Skeletal muscle satellite cell (primary cell): ENCODE results near the gene PLXNB2.

Experiments used
- H3K27me3 ChIP-seq: 2 replicates; pipeline ENCODE4 v1.7.0; 2013; ENCODE audit warnings: low read length; ENCODE audit not compliant: control insufficient read depth, insufficient read depth
- H3K36me3 ChIP-seq: 2 replicates; pipeline ENCODE4 v1.7.0; 2013; ENCODE audit warnings: mild to moderate bottlenecking, control low read depth, low read length; ENCODE audit not compliant: insufficient read depth
- H3K4me1 ChIP-seq: 2 replicates; pipeline ENCODE4 v1.7.0; 2013; ENCODE audit warnings: low read length; ENCODE audit not compliant: control insufficient read depth, insufficient read depth
- H3K4me2 ChIP-seq: 2 replicates; pipeline ENCODE4 v1.7.0; 2013; ENCODE audit warnings: mild to moderate bottlenecking, low read length
- H3K4me3 ChIP-seq: 2 replicates; pipeline ENCODE4 v1.7.0; 2013; ENCODE audit warnings: low read length
- H3K9ac ChIP-seq: 2 replicates; pipeline ENCODE4 v1.7.0; 2013; ENCODE audit warnings: mild to moderate bottlenecking, low read depth, low read length, moderate library complexity
- H3K9me3 ChIP-seq: replicated peaks from 2 replicates; pipeline ENCODE4 v1.7.0; 2013; ENCODE audit warnings: mild to moderate bottlenecking, control low read depth, low read length

Gene PLXNB2

GRCh38 chr22:50272044-50272802 is 35.2 kb downstream of the PLXNB2 start:
- H3K4me3 ChIP-seq = no peak overlapping the region

DNA sequence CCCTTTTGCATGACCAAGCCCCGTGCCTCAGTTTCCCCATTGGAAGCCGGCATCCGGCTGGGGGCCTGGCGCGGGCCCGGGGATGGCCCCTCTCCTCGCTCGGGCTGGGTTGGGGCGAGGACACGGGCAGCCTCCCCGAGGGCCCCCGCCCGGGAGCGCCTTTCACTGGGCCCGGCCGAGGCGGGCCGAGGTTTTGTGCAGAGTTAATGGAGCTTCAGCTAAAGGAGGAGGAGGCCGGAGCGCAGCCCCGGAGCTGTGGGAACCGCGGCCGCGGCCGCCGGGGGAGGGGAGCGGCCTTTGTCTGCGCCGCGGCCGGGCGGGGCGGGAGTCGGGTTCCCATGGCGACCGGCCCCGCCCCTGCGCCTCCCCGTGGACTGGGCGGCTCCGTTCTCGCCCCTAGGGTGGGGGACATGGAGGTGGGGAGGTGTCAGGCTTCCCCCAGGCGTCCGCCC is 35.9 kb downstream of the PLXNB2 start:
- Histone ChIP-seq H3K9me3 (no peaks in the 10 kb centered on the region), H3K4me3 (peak overlapping the region; percentile 69), H3K4me2 (peak overlapping the region; percentile 96), H3K36me3 (peaks cover 27% of the 10 kb centered on the region), H3K9ac (no peak overlapping the region), H3K27me3 (no peaks in the 10 kb centered on the region), H3K4me1 (peaks cover 25% of the 10 kb centered on the region)

More at GRCh38 chr22:50272044-50272802, 35.2 kb downstream of the PLXNB2 start:
- Histone ChIP-seq H3K9ac (no peak overlapping the region), H3K9me3 (no peaks in the 10 kb centered on the region), H3K4me1 (peaks cover 24% of the 10 kb centered on the region), H3K27me3 (no peaks in the 10 kb centered on the region), H3K4me2 (no peak overlapping the region), H3K36me3 (peaks cover 33% of the 10 kb centered on the region)

DNA sequence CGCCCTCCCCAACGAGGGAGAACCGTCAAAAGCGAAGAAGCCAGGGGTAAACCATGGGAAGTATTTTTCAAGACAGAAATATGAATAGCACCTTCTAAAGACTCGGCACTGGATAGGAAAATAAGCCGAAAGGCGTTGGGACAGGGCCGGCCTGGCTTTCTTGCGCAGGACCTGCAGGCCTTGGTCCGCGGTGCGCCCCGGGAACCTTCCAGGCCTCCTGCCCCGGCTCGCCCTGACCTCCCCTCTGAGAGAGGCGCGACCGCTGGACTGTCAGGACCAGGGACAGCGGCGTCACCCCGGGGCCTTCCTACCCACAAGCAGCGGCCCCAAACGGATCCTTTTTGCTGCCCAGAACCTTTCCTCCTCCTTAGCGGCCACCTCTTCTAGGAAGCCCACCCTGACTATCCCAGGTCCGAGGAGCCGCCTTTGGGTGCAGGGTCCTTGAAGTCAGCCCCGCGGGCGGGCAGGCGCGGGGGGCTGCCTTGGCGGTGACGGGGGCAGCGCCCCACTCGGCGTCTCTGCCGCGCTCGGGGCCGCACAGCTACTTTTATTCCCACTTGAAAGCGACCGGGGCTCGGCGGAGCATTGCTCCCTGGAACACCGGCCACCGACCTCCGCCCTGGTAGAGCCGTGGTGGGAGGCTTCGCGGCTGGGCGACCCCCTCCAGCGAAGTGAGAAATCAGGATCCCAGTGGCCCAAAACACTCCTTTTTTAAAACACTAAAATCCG is 36.6 kb downstream of the PLXNB2 start:
- Histone ChIP-seq H3K27me3 (no peaks in the 10 kb centered on the region), H3K36me3 (peaks cover 21% of the 10 kb centered on the region), H3K4me2 (peak overlapping the region; percentile 96), H3K9ac (peak overlapping the region; percentile 59), H3K4me1 (peaks cover 25% of the 10 kb centered on the region), H3K4me3 (peak overlapping the region; percentile 69), H3K9me3 (no peaks in the 10 kb centered on the region)

DNA sequence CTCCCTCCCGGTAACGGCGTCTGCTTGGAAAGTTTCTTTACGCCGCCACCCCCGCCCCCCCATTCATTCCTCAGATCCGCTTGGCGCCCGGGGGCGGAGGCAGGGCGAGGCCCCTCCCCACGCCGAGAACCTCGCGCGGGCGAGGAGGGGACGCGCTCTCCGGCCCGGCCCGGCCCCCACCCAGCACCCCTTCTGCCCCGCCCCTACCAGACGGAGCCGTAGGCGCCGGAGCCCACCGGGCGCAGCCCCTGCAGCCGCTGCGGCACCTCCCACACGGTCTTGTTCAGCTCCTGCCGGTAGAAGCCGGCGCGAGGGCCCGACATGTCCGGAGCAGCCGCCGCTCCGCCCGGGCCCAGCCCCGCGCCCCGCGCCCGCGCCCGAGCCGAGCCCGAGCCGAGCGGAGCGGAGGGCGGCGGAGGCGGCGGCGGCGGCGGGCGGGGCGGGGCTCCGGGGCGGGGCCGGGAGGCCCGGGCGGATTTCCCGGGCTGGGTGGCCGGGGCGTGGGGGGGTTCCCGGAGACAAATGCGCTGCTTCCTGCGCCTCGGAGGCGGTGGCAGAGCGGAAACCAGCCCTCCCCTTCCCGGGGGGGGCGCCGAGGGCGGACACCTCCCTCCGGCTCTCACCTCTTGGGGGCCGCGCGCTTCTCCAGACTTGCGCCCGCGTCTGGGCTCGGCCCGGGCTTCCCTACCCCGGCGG is 37.3 kb downstream of the PLXNB2 start, which contains the start of gene MAPK11:
MAPK11 (minus strand) TSS at position 411 of the 696 bp plus-strand sequence; CDS start at position 323, 88 bp downstream.
- H3K27me3 ChIP-seq = no peaks in the 10 kb centered on the region
- peaks cover 25% of the 10 kb centered on the region for H3K4me1 ChIP-seq

DNA sequence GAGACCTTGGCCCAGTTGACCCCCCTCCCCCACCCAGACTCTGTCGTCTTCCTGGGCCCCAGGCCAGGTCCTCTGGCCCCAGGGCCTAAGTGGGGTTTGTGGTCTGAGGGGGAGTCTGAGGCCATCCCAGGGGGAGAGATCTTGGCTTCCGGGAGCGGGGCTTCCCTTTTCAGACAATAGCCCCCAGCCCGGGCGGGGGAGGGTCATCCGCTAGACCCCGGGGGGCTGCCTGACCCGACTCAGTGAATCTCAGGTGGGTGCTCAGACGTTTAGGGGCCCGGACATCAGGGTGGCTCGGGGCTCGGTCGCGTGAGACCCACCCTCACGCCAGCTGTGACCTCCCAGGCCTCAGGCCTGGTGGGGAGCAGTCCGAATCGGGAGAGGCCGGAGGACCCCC is 37.9 kb downstream of the PLXNB2 start:
- no peaks in the 10 kb centered on the region for H3K27me3 ChIP-seq
- H3K9me3 ChIP-seq = no peaks in the 10 kb centered on the region
- H3K9ac ChIP-seq = no peak overlapping the region
- H3K4me2 ChIP-seq = peak overlapping the region; percentile 96
- H3K36me3 ChIP-seq = peaks cover 10% of the 10 kb centered on the region
- H3K4me3 ChIP-seq = peak overlapping the region; percentile 67
- peaks cover 25% of the 10 kb centered on the region for H3K4me1 ChIP-seq

More for the DNA sequence above, 37.3 kb downstream of the PLXNB2 start, which contains the start of gene MAPK11:
- H3K4me2 ChIP-seq = peak within 1 kb of the TSS; percentile 96
- H3K9ac ChIP-seq = peak within 1 kb of the TSS; percentile 59
- peaks cover 14% of the 10 kb centered on the region for H3K36me3 ChIP-seq
- no peaks in the 10 kb centered on the region for H3K9me3 ChIP-seq
- peak within 1 kb of the TSS; percentile 69 for H3K4me3 ChIP-seq

- Histone ChIP-seq H3K4me3 (no peak overlapping the region), H3K9ac (no peak overlapping the region), H3K36me3 (peaks cover 4% of the 10 kb centered on the region), H3K9me3 (no peaks in the 10 kb centered on the region), H3K27me3 (no peaks in the 10 kb centered on the region), H3K4me2 (no peak overlapping the region), H3K4me1 (peaks cover 25% of the 10 kb centered on the region)
These were observed 38.8 kb downstream of the PLXNB2 start for GRCh38 chr22:50268655-50269113.

DNA sequence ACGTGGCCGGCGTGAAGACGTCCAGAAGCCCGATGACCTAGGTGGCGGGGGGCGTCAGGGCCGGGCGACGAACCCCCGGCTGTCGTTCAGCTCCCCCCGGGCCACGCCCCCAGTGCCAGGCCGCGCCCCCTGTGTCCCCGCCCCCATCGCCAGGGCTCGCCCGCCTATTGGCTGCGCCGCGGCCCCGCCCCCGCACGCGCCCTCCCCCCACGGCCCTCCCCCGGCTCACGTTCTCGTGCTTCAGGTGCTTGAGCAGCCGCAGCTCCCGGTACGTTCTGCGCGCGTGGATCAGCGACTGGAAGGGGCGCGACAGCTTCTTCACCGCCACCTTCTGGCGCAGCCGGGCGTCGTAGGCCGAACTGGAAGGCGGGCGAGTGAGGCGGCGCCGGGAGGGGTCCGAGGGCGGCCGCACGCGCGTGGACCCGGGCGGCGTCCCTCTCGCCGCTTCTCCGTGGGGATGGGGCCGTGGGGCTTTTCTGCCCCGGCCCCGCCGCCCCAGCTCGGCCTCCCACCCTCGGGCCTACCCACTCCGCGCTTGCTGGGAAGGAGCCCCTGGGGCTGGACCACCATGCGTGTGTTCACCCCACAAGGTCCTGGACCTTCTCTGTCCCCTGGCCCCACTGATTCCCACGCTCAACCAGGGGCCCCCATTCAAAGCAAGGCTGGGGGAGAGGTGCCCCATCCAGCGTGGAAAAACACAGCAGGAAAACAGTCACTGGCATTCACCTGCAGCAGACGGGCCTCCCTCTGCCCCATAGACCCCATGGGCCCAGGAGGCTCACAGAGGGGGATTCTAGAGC is 39.7 kb downstream of the PLXNB2 start:
- H3K4me3 ChIP-seq = peak overlapping the region; percentile 61
- H3K9me3 ChIP-seq = no peaks in the 10 kb centered on the region
- H3K36me3 ChIP-seq = peaks cover 3% of the 10 kb centered on the region
- no peak overlapping the region for H3K9ac ChIP-seq
- no peaks in the 10 kb centered on the region for H3K27me3 ChIP-seq
- peaks cover 29% of the 10 kb centered on the region for H3K4me1 ChIP-seq
- peak overlapping the region; percentile 79 for H3K4me2 ChIP-seq

GRCh38 chr22:50266994-50267393 is 40.5 kb downstream of the PLXNB2 start:
- Histone ChIP-seq H3K4me3 (peak overlapping the region; percentile 24), H3K36me3 (no peaks in the 10 kb centered on the region), H3K4me1 (peaks cover 37% of the 10 kb centered on the region), H3K9me3 (no peaks in the 10 kb centered on the region), H3K9ac (no peak overlapping the region), H3K4me2 (peak overlapping the region; percentile 79), H3K27me3 (no peaks in the 10 kb centered on the region)

DNA sequence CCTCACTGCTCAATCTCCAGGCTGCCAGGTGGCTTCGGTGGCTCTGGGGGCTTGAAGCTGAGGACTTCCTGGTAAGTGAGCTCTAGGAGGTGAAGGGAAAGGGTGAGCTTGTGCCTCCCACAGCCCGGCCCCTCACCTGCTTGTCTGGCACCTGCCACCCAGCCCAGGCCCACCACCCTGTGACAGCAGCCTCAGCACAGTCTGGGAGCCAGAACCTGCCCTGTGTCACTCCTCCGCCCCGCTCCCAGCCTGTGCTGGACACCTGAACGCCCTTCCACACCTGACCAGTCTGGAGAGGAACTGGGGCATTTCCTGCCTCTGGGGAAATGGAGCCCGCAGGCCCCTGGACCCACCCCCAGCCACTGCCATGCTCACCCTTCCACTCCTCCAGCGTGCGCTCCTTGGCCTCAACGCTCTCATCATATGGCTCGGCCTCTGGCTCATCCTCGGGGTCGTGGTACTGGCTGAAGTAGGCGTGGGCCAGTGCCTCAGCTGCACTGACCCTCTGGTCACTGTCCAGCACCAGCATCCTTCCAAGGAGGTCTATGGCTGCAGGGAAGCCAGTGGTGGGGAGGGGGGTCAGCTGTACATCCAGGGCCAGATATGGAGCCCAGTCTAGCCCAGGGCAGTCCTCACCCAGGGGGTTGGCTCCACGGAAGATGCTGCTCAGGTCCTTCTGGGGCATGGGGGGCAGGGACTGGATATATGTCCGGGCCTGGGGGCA is 42.3 kb downstream of the PLXNB2 start:
- Histone ChIP-seq H3K9me3 (no peaks in the 10 kb centered on the region), H3K4me2 (no peak overlapping the region), H3K9ac (no peak overlapping the region), H3K4me3 (no peak overlapping the region), H3K27me3 (no peaks in the 10 kb centered on the region), H3K36me3 (no peaks in the 10 kb centered on the region), H3K4me1 (peaks cover 33% of the 10 kb centered on the region)

GRCh38 chr22:50264104-50264745 is 43.2 kb downstream of the PLXNB2 start:
- no peak overlapping the region for H3K4me2 ChIP-seq
- no peaks in the 10 kb centered on the region for H3K36me3 ChIP-seq
- no peaks in the 10 kb centered on the region for H3K9me3 ChIP-seq
- H3K27me3 ChIP-seq = no peaks in the 10 kb centered on the region
- H3K4me3 ChIP-seq = no peak overlapping the region
- no peak overlapping the region for H3K9ac ChIP-seq
- H3K4me1 ChIP-seq = peaks cover 38% of the 10 kb centered on the region
